GM23338 (cell line): ENCODE results near the gene GTF2H4.

ENCODE experiments used
- CREB1 ChIP-seq: fragments of 250-450 bp; sonication (Bioruptor Pico); IDR thresholded peaks from 2 replicates; pipeline ENCODE4 v1.5.0; 2020; ENCODE audit warnings: low read depth, mild to moderate bottlenecking, moderate library complexity
- CTCF ChIP-seq, 2 experiments: fragments of 200-600 bp in 1 of 2; sonication (generic) in 1 of 2; conservative IDR thresholded peaks; 2 replicates each; pipeline versions ENCODE4 v1.5.1 to v1.6.1; 2016 to 2017; ENCODE audit warnings: antibody characterized with exemption in 2 of 2, low read depth in 2 of 2, mild to moderate bottlenecking in 2 of 2, moderate library complexity in 1 of 2
- EZH2 ChIP-seq: fragments of 200-600 bp; sonication (generic); IDR thresholded peaks from one replicate; pipeline ENCODE4 v1.8.0; 2017; ENCODE audit warnings: antibody characterized with exemption, mild to moderate bottlenecking, low read depth; ENCODE audit not compliant: unreplicated experiment
- EZH2phosphoT487 ChIP-seq: fragments of 200-600 bp; sonication (generic); IDR thresholded peaks from one replicate; pipeline ENCODE4 v1.8.1; 2018; ENCODE audit warnings: antibody characterized with exemption; ENCODE audit not compliant: unreplicated experiment
- JUNB ChIP-seq: IDR thresholded peaks from one replicate; pipeline ENCODE4 v1.6.1; 2016; ENCODE audit warnings: antibody characterized with exemption; ENCODE audit not compliant: unreplicated experiment
- NANOG ChIP-seq: IDR thresholded peaks from 2 replicates; pipeline ENCODE4 v1.6.1; 2016; ENCODE audit warnings: antibody characterized with exemption, borderline replicate concordance
- POLR2AphosphoS5 ChIP-seq: IDR thresholded peaks from 2 replicates; pipeline ENCODE4 v1.6.1; 2016; ENCODE audit warnings: antibody characterized with exemption, low read depth
- REST ChIP-seq: IDR thresholded peaks from one replicate; pipeline ENCODE4 v1.6.1; 2018; ENCODE audit warnings: antibody characterized with exemption; ENCODE audit not compliant: unreplicated experiment
- STAT1 ChIP-seq: IDR thresholded peaks from one replicate; pipeline ENCODE4 v1.6.1; 2016; ENCODE audit warnings: antibody characterized with exemption; ENCODE audit not compliant: unreplicated experiment
- ZNF331 ChIP-seq: fragments of 250-450 bp; sonication (Bioruptor Pico); IDR thresholded peaks from 2 replicates; pipeline ENCODE4 v1.5.0; 2020; ENCODE audit warnings: low read depth, mild to moderate bottlenecking, moderate library complexity

- no peak for TF ChIP-seq EZH2phosphoT487
- TF ChIP-seq CTCF (conservative IDR thresholded peaks at IDR 0.05; ENCODE audit: low read depth in 2 of 2): no peak
- no peak for TF ChIP-seq STAT1
- no peak for TF ChIP-seq EZH2
- TF ChIP-seq REST: no peak
- no peak for TF ChIP-seq ZNF331 (CRISPR knock-in tag)
- no peak for TF ChIP-seq POLR2AphosphoS5
- no peak for TF ChIP-seq NANOG
- TF ChIP-seq JUNB: no peak
- peak; percentile 47 for TF ChIP-seq CREB1 (CRISPR knock-in tag)
Observed at GRCh38 chr6:30955367-30956042, 47.5 kb downstream of the GTF2H4 start.
